GM19099 (cell line): Measurements from ENCODE around the gene PRKG1.

ENCODE experiments used
- POLR2A ChIP-seq: IDR thresholded peaks from 3 replicates; pipeline ENCODE4 v1.6.1; 2011; ENCODE audit warnings: low read depth; ENCODE audit not compliant: insufficient read length; ENCODE audit errors: extremely low read depth

Gene PRKG1

DNA sequence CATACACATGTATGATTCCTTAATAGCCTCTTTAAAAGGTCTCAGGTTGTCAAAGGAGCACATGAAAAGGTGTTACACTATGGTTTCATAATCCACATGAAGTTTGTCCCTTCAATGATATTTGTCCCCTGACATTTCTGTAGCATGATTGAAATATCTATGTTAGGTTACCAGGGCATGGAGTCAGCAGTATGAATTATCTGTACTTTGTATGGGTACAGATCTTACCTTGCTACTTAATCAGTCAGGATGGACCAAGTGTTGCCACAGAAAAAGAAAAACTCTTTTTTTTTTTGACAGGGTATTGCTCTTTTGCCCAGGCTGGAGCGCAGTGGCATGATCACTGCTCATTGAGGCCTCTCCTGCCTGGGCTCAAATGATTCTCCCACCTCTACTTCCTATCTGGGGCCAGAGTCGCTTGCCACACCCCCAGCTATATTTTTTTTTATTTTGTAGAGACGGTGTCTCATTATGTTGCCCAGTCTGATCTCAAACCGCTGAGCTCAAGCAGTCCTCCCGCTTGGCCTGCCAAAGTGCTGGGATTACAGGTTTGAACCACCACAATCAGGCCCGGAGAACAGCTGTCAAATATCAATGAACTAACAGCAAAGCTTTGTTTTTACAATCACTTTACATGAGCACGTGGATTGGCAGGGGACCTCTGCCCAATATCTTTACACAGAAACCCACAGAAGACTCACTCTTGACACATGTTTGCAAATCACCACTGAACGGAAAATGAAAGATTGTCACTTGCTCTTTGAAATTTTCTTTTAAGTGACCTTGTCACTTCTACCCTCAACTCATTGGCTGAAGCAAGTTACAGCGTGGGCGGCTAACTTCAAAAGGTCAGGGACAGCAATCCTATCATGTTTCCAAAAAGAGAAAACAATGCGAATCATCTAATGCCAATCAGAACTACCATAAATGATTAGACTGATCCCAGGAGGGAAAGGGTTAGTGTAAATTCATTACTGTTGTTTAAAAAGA lies 140.2 kb downstream of the PRKG1 start:
- no peak for TF ChIP-seq POLR2A

- TF ChIP-seq POLR2A: no peak
Observed at GRCh38 chr10:51215951-51216834, 141.9 kb downstream of the PRKG1 start.

DNA sequence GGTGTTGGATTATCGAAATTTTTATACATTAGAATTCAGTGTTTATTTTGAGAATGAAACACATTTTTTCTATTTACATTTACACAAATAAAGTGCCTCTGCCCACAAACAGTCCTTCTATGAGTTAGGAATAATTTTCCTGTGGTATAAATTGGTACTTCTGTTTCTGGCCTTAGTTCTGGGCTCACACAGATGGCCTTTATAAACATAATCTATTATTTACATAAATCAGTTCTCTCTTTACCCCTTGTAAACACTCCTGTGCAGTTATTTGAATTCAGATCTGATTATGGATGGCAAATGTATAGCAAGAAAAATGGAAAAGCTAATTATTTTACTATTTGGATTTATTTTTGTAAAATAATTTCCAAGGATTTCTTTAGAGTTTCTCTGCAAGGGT lies 143.2 kb downstream of the PRKG1 start:
- TF ChIP-seq POLR2A: no peak

- TF ChIP-seq POLR2A: no peak
Observed at GRCh38 chr10:51224671-51225161, 150.4 kb downstream of the PRKG1 start.

GRCh38 chr10:51227897-51228713 lies 153.8 kb downstream of the PRKG1 start:
- no peak for TF ChIP-seq POLR2A

- no peak for TF ChIP-seq POLR2A
Observed at GRCh38 chr10:51228714-51229100, 154.4 kb downstream of the PRKG1 start.

GRCh38 chr10:51230887-51231585 lies 156.7 kb downstream of the PRKG1 start:
- no peak for TF ChIP-seq POLR2A

DNA sequence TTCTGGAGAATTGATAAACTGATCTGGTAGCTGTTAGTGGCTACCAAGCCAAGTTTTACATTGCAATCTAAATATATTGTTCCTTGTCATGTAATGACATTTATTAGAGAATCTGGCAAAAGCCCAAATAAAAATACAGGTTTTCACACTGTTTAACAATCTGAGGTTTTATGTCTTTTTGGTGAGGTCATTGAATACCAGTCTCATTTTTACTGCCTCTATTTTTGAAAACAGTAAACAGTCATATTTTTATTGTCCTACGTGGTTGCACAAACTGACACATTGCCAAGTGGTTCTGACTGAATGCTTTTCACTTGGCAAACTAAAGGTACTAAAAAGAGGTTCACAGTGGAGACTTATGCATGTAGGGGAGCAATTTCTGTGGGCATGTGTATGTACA lies 157.5 kb downstream of the PRKG1 start:
- no peak for TF ChIP-seq POLR2A

GRCh38 chr10:51233337-51234100 lies 159.2 kb downstream of the PRKG1 start:
- no peak for TF ChIP-seq POLR2A

- no peak for TF ChIP-seq POLR2A
Observed at GRCh38 chr10:51235865-51236264, 161.6 kb downstream of the PRKG1 start.

DNA sequence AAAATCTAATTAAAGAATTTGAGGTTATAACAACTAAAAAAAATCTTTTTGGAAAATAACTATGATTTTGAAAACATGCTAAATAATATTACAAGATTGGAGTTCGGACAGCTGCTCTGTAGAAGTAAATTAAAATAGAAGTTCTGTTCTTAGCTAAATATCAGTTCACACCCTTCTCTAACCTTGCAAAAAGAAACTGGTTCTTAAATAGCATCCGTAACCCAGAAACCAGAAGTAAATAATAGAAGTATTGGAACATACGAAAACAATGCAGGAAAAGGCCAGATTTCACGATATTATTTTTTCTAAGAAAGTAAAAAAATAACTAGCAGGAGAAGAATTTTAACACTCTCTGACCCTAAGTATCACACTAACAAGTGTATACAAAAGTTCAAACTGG lies 164.7 kb downstream of the PRKG1 start:
- no peak for TF ChIP-seq POLR2A

GRCh38 chr10:51241461-51241860 lies 167.2 kb downstream of the PRKG1 start:
- TF ChIP-seq POLR2A: no peak

- TF ChIP-seq POLR2A: no peak
Observed at GRCh38 chr10:51242393-51242792, 168.1 kb downstream of the PRKG1 start.
